ENCODE data around the gene AKT1S1. TPM values are rescaled to one million over a fixed set of nuclear protein-coding genes. Genes with fewer than 3 reads are reported as not detected.

Gene AKT1S1
- total RNA-seq, 1 experiment from 2014 or later, result 70.6 TPM

DNA sequence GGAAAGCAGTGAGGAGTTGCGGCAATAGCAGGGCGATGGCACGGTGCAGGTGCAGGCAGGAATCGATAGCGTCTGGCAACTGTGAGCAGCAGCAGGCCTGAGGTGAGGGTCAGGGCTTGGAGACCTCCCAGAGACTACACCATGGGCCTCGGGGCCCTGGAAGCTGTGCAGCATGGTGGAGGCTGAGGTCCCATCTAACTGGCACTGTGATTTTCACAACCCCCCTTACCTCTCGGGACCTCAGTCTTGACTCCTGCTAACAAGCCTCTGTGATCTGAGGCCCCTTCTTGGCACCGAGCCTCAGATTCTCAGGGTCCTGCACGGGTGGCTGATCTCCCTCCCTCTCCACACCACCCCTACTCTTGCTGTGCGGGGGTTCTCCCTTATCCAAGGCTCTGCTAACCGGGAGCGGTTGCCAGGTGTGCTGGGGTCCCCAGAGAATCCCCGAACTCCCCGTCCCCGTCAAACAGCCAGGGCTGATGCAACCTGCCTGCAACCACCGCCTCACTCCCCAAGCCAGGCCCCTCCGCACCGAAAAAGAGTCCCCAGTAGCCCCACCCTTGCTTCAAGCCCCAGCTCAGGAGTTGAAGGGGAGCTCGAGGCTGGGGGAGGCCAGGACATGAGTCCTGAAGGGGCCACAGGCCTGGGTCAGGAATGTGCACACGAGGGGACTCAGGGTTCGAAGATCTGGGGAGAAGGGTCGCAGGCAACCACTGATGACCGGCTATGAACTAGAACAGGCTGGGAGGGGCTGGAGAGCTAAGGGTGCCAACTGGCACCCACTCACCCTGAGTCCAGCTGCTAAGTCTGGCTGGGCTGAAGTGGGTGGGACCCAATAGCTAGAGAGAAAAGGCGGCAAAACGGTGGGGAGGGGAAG, 47.1 kb upstream of the AKT1S1 start:
- no peak overlapping the region for H2AFZ ChIP-seq (ENCODE audit: low read depth, low read length, poor library complexity, severe bottlenecking)
- no peak overlapping the region for H3K4me2 ChIP-seq (ENCODE audit: low read length)
- no peak overlapping the region for H3K27ac ChIP-seq (ENCODE audit: low read depth, low read length)
- H3K9me3 ChIP-seq (ENCODE audit: control insufficient read depth in 1 of 2, insufficient read depth in 1 of 2, low read depth in 1 of 2, low read length in 2 of 2), result no peaks in the 10 kb centered on the region
- DNase-seq (ENCODE audit: low read depth, low spot score) (no peak), ATAC-seq (no peak)
- H3K9me2 ChIP-seq (ENCODE audit: insufficient read depth), result no peaks in the 10 kb centered on the region
- peaks cover 7% of the 10 kb centered on the region; the same call in 1 of the 2 replicates for H4K20me1 ChIP-seq (ENCODE audit: insufficient read depth)
- no peak overlapping the region for H3K4me3 ChIP-seq (replicated peaks in 1 of 2; ENCODE audit: low read depth in 1 of 2, low read length in 2 of 2)
- TF ChIP-seq CBX3 (IDR thresholded peaks at IDR 0.05; ENCODE audit: low read depth) (no peak), ZFX (IDR thresholded peaks at IDR 0.05) (no peak), EZH2 (IDR thresholded peaks at IDR 0.05) (no peak), YY1 (IDR thresholded peaks at IDR 0.05; ENCODE audit: extremely low read depth, insufficient replicate concordance, low read depth, low read length) (no peak)
- TF ChIP-seq, protein P1, sequence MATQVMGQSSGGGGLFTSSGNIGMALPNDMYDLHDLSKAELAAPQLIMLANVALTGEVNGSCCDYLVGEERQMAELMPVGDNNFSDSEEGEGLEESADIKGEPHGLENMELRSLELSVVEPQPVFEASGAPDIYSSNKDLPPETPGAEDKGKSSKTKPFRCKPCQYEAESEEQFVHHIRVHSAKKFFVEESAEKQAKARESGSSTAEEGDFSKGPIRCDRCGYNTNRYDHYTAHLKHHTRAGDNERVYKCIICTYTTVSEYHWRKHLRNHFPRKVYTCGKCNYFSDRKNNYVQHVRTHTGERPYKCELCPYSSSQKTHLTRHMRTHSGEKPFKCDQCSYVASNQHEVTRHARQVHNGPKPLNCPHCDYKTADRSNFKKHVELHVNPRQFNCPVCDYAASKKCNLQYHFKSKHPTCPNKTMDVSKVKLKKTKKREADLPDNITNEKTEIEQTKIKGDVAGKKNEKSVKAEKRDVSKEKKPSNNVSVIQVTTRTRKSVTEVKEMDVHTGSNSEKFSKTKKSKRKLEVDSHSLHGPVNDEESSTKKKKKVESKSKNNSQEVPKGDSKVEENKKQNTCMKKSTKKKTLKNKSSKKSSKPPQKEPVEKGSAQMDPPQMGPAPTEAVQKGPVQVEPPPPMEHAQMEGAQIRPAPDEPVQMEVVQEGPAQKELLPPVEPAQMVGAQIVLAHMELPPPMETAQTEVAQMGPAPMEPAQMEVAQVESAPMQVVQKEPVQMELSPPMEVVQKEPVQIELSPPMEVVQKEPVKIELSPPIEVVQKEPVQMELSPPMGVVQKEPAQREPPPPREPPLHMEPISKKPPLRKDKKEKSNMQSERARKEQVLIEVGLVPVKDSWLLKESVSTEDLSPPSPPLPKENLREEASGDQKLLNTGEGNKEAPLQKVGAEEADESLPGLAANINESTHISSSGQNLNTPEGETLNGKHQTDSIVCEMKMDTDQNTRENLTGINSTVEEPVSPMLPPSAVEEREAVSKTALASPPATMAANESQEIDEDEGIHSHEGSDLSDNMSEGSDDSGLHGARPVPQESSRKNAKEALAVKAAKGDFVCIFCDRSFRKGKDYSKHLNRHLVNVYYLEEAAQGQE (IDR thresholded peaks at IDR 0.05; ENCODE audit: low read depth), result no peak
- no TSS peak for BruUV-seq (replicated peaks)
- intact Hi-C loops (cut with micrococcal nuclease), result no loop called here
- ChIA-PET RAD21 (ENCODE audit: low non-redundant PET in 1 of 2, low total read pairs in 2 of 2, uncharacterized antibody in 2 of 2, unreplicated experiment in 2 of 2) (no interaction called here), POLR2A (no interaction called here), CTCF (no interaction called here)
- H3K27me3 ChIP-seq (ENCODE audit: insufficient read depth, low read length), result no peaks in the 10 kb centered on the region
- H3K79me2 ChIP-seq (ENCODE audit: insufficient read depth, low read length), result peaks cover 100% of the 10 kb centered on the region
- peaks cover 24 to 43% of the 10 kb centered on the region in 2 experiments for H3K36me3 ChIP-seq (ENCODE audit: control insufficient read depth in 1 of 2, insufficient read depth in 2 of 2, low read length in 2 of 2)
- peaks cover 7 to 14% of the 10 kb centered on the region in 2 experiments; a peak in 3 of 4 replicates for H3K4me1 ChIP-seq (ENCODE audit: control insufficient read depth in 1 of 2, insufficient read depth in 2 of 2, low read length in 2 of 2)
- H3K9ac ChIP-seq (ENCODE audit: low read length), result no peak overlapping the region
